Osteocyte (in vitro differentiated cells): ENCODE results near the gene EXOSC9. TPM values are rescaled to one million over a fixed set of nuclear protein-coding genes. Genes with fewer than 3 reads are reported as not detected.

Source experiments
- DNase-seq: peaks from one replicate; pipeline ENCODE4 v3.0.0; 2021; ENCODE audit warnings: mixed read lengths; ENCODE audit not compliant: unreplicated experiment; ENCODE audit errors: extremely low spot score
- H3K27ac Mint-ChIP-seq: one replicate; pipeline ENCODE4 v1.8.0; 2021; ENCODE audit warnings: mild to moderate bottlenecking, mixed read lengths; ENCODE audit not compliant: unreplicated experiment
- H3K27me3 Mint-ChIP-seq: one replicate; pipeline ENCODE4 v1.8.0; 2021; ENCODE audit warnings: mixed read lengths; ENCODE audit not compliant: unreplicated experiment
- H3K36me3 Mint-ChIP-seq: one replicate; pipeline ENCODE4 v1.8.0; 2021; ENCODE audit warnings: mixed read lengths; ENCODE audit not compliant: unreplicated experiment
- H3K4me1 Mint-ChIP-seq: one replicate; pipeline ENCODE4 v1.8.0; 2021; ENCODE audit warnings: mixed read lengths; ENCODE audit not compliant: unreplicated experiment
- H3K4me3 Mint-ChIP-seq: one replicate; pipeline ENCODE4 v1.8.0; 2021; ENCODE audit warnings: mild to moderate bottlenecking, moderate library complexity, mixed read lengths; ENCODE audit not compliant: unreplicated experiment
- H3K9me3 Mint-ChIP-seq: one replicate; pipeline ENCODE4 v1.8.0; 2021; ENCODE audit warnings: mixed read lengths; ENCODE audit not compliant: unreplicated experiment
- CTCF ChIP-seq: fragments of 200-600 bp; sonication (generic); IDR thresholded peaks from 2 replicates; pipeline ENCODE4 v1.5.0; 2021; ENCODE audit warnings: antibody characterized with exemption, mild to moderate bottlenecking, moderate library complexity
- total RNA-seq: library from RNA; stranded (reverse); gene quantifications from 2 replicates; pipeline ENCODE4 v1.2.1, GENCODE V29; 2021

The EXOSC9 gene
- total RNA-seq, 1 donor from 2014 or later, result 23.3 TPM

GRCh38 chr4:121822796-121823504, 21.8 kb downstream of the EXOSC9 start:
- Mint-ChIP-seq H3K27me3 (no peaks in the 10 kb centered on the region), H3K4me1 (peaks cover 40% of the 10 kb centered on the region), H3K36me3 (peaks cover 11% of the 10 kb centered on the region), H3K27ac (peak overlapping the region; percentile 89), H3K4me3 (peak overlapping the region; percentile 90), H3K9me3 (no peaks in the 10 kb centered on the region)
- DNase-seq, result no peak
- TF ChIP-seq CTCF, result peak; percentile 31

- H3K9me3 Mint-ChIP-seq, result no peaks in the 10 kb centered on the region
- peak within 1 kb of the TSS; percentile 90 for H3K4me3 Mint-ChIP-seq
- no peak for TF ChIP-seq CTCF
- DNase-seq, result peak; percentile 97
- H3K36me3 Mint-ChIP-seq, result peaks cover 10% of the 10 kb centered on the region
- H3K4me1 Mint-ChIP-seq, result peaks cover 40% of the 10 kb centered on the region
- H3K27ac Mint-ChIP-seq, result peak within 1 kb of the TSS; percentile 89
- H3K27me3 Mint-ChIP-seq, result no peaks in the 10 kb centered on the region
These were observed 22.5 kb downstream of the EXOSC9 start, which contains the start of gene CCNA2 for GRCh38 chr4:121823505-121824170. Gene CCNA2 (minus strand): TSS chr4:121823883. CDS start chr4:121823628, 255 bp downstream.

- Mint-ChIP-seq H3K27ac (peak overlapping the region; percentile 89), H3K4me3 (peak overlapping the region; percentile 90), H3K9me3 (no peaks in the 10 kb centered on the region), H3K4me1 (peaks cover 36% of the 10 kb centered on the region), H3K27me3 (no peaks in the 10 kb centered on the region), H3K36me3 (peaks cover 7% of the 10 kb centered on the region)
- TF ChIP-seq CTCF, result no peak
- no peak for DNase-seq
These were observed 23.0 kb downstream of the EXOSC9 start for GRCh38 chr4:121824171-121824527.

- no peaks in the 10 kb centered on the region for H3K9me3 Mint-ChIP-seq
- peaks cover 6% of the 10 kb centered on the region for H3K36me3 Mint-ChIP-seq
- H3K4me1 Mint-ChIP-seq, result peaks cover 28% of the 10 kb centered on the region
- H3K27me3 Mint-ChIP-seq, result no peaks in the 10 kb centered on the region
- H3K27ac Mint-ChIP-seq, result no peak overlapping the region
- no peak for DNase-seq
- no peak for TF ChIP-seq CTCF
- no peak overlapping the region for H3K4me3 Mint-ChIP-seq
These were observed 23.8 kb downstream of the EXOSC9 start for GRCh38 chr4:121824950-121825349.

- no peak for DNase-seq
- no peak overlapping the region for H3K27ac Mint-ChIP-seq
- H3K36me3 Mint-ChIP-seq, result peaks cover 22% of the 10 kb centered on the region
- peaks cover 4% of the 10 kb centered on the region for H3K4me1 Mint-ChIP-seq
- no peaks in the 10 kb centered on the region for H3K27me3 Mint-ChIP-seq
- H3K9me3 Mint-ChIP-seq, result no peaks in the 10 kb centered on the region
- H3K4me3 Mint-ChIP-seq, result no peak overlapping the region
- no peak for TF ChIP-seq CTCF
These were observed 26.7 kb downstream of the EXOSC9 start for GRCh38 chr4:121827853-121828252.
